ENCODE data around the gene VPS13D.
"Not testable (repeated sequence)": the region's sequence is repeated elsewhere in the genome, so short reads cannot be mapped to it uniquely, and the experiment has no call there.

The VPS13D gene

DNA sequence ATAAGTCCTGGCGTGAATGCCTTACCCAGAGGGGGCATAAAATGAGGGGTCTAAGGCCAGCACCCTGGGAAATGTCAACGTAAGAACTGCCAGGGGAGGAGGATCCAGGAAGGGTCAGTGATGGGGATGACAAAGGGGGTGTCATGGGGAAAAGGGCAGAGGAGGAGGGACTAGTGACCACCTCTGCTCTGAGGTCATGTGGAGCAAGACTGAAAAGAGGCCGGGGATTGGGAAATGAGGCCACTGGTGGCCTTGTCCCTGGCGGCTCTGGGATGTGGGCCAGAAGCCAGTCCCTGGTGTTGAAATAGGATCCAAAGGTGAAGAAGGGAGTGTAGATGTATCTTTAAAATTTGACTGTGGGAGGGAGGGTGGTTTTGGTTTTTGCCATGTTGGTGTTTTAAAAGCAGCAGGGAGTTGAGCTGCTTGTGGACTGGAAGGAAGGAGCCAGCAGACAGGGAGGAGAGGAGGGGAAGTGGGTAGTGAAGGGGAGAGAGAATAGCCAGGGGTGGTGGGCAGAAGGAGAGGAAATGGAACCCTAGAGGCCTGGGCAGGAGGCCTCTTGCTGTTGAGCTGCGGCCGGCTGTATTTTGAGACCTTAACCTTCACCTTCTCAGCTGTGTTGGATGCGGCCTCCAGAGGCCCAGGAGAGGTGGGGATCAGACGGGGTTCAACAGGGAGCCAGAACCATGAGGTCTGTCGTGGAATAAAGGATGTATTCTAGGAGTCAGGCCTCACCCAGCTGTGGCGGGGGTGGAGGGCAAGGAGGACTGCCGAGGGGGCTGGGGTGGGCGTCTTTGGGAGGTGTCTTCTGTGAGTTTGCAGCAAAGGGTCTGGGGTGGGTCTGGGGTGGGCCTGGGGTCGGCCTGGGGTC, 295.7 kb downstream of the VPS13D start:
- DNase-seq, result no peak

DNA sequence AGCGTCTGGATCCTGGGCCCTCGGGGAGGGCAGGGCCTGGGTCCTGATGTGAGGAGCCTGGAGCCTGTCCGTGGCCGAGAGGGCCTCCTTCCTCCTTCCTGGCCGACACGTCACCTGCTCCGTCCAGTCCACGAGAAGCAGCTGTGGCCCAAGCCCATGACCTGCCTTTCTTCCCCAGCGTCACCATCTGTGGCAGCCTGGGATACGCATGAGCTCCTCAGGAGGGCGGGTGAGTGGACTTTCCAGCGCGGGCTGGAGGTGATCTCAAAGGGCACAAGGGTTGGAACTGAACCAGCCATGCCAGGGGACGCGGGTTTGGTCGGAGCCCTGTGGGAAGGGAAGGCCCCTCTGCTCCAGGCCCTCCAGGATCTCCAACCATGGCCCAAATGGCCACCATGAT, 297.7 kb downstream of the VPS13D start:
- DNase-seq, result no peak

DNA sequence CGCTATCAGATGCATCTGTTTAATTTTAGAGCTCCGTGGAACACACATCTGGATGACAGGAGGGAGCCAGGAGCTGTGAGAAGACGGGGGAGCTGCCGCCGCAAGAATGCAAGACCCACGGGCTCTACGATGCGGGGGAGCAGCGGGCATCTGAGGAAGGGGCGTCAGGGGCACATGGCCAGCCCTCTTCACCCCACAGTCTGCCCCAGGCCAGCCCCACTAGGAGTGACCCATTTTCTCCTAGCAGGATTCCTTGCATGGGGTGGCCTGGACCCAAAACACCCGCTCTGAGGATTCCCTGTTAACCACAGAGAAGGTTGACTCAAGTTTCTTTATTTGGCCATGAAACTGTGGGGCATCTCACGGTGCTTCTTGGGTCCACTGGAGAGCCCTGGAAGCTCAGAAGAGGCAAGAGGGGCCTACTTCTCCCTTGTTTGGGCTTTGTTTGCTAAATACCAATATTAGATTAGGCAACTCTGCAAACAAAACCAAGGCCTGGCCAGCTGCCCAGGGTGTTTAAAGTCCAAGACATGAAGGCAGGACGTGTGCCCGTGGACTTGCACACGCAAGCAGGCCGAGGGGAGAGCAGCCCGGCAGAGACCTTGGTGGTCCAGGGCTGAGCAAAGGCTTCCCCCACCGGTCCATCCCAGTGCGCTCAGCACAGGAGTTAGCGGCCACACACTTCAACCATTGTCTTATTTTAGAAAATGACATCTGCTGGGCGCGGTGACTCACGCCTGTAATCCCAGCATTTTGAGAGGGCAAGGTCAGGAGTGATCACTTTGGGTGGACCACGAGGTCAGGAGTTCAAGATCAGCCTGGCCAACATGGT, 298.4 kb downstream of the VPS13D start:
- DNase-seq, result no peak

GRCh38 chr1:12529640-12530174, 299.9 kb downstream of the VPS13D start:
- DNase-seq, result no peak

- no peak for DNase-seq
Observed at GRCh38 chr1:12530462-12531178, 300.8 kb downstream of the VPS13D start.

DNA sequence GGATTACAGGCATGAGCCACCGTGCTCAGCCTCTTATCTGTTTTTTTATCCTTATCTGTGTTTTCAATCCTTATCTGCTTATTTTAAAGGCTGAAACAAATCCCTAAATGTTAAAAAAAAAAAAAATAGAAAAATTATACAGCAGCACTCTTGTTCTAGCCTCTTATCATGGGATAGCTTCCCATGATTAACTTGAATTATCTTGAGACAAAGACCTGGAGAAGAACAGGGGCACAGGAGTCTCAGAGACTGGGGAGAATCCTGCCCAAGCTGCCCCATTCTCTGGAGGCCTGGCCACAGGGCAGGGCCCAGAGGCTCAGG, 301.3 kb downstream of the VPS13D start:
- no peak for DNase-seq

DNA sequence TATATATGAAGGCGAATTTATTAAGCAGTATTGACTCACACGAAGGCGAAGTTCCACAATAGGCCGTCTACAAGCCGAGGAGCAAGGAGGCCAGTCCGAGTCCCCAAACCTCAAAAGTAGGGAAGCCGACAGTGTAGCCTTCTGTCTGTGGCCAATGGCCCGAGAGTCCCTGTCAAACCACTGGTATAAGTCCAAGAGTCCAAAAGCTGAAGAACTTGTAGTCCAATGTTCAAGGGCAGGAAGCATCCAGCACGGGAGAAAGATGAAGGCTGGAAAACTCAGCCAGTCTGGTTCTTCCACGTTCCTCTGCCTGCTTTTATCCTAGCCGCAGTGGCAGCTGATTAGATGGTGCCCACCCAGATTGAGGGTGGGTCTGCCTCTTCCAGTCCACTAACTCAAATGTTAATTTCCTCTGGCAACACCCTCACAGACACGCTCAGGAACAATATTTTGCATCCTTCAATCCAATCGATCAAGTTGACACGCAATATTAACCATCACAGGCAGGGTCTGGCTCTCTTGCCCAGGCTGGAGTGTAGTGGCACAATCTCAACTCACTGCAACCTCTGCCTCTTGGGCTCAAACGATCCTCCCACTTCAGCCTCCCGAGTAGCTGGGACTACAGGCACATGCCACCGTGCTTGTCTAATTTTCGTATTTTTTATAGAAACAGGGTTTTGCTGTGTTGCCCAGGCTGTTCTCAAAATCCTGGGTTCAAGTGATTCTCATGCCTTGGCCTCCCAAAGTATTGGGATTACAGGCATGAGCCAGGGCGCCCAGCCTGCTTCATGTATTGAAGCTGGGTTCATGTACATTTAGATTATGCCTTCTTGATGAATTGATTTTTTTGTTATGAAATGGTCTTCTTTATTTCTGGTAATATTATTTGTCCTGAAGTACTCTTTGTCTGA, 302.8 kb downstream of the VPS13D start:
- no peak for DNase-seq

DNA sequence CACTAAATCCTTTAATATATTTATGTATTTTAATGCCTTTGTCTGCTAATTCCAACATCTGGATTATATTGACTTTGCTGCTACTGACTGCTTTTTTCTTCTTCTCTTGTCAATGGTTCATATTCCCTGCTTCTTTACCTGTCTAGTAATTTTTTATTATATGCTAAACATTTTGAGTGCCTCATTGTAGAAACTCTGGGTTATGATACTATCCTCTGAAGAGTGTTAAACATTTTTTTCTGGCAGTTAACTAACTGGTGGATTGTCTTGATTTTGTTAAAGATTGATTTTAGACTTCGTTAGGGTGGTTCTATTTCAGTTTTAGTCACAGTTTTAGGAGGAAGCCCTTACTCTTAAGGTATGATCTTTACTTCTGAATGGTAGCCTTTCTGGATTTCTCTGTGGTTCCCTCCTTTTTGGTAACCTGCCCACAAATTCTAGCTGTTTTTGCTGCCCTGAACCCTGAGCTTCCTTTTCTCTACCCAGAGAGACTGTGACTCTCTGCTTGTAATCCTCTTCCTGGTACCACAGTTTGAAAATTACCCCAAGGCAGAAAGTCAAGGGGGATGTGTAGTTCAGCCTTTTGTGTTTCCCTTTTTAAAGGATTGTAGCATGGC, 306.3 kb downstream of the VPS13D start:
- no peak for DNase-seq

DNA sequence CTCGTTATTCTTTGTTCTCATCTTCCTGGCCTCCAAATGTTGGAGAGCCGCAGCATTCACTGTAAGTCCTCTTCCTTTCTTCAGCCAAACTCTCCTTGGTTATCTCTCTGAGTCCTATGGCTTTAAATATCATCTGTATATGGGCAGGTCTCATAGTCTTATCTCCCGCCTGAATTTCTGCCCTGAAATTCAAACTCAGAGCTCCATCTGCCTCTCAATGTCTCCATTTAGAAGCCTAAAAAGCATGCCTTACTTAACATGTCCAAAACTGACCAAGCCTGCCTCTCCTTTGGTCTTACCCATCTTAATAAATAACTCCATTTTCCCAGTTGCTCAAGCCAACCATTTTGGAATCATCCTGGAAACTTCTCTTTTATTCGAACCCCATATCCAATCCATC, 307.5 kb downstream of the VPS13D start:
- no peak for DNase-seq

DNA sequence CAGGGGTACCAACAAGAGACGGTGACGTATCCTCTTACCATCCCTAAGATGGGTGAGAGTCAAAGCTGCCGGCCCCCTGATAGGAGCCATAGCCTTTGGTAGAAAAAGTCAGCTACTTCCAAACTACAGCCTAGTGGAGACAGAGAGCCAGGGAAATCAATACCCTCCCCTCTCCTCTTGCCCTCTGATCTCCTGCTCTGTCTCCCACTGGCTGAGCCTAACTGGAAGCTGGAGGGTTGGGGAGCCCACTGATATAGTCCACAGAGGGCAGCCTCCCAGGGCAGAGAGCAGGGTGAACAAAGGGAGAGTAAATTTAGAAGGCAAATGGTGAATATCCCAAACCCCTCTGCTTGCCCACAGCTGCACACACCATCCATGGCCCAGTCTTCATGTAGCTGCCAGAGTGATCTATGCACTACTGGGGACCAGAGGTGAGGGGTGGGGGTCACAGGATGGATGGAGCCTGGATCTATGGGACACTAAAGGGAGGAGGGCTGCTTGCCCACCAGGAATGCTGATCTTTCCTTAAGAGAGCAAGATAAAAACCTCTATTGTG, 308.2 kb downstream of the VPS13D start:
- DNase-seq, result no peak

GRCh38 chr1:12538536-12538935, 308.7 kb downstream of the VPS13D start:
- not testable (repeated sequence) for DNase-seq

DNA sequence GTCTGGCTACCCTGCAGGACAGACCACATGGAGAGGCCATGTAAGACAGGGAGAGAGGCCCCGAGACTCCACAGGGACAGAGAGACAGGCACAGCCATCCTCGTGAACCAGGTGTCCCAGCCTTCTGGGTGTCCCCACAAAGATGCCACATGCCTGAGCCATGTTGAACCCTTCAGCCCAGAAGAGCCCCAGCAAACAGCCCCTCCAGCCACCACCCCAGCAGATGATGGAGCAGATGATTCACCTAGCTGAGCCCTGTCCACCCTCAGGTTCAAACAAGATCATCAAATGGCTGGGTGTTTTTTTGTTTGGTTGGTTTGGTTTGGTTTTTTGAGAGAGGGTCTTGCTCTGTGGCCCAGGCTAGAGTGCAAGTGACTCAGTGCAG, 309.5 kb downstream of the VPS13D start:
- DNase-seq, result no peak

- DNase-seq, result peak; percentile 100
Observed at GRCh38 chr1:12539705-12540579, 310.1 kb downstream of the VPS13D start.

GRCh38 chr1:12540580-12541273, 310.9 kb downstream of the VPS13D start:
- DNase-seq, result no peak

DNA sequence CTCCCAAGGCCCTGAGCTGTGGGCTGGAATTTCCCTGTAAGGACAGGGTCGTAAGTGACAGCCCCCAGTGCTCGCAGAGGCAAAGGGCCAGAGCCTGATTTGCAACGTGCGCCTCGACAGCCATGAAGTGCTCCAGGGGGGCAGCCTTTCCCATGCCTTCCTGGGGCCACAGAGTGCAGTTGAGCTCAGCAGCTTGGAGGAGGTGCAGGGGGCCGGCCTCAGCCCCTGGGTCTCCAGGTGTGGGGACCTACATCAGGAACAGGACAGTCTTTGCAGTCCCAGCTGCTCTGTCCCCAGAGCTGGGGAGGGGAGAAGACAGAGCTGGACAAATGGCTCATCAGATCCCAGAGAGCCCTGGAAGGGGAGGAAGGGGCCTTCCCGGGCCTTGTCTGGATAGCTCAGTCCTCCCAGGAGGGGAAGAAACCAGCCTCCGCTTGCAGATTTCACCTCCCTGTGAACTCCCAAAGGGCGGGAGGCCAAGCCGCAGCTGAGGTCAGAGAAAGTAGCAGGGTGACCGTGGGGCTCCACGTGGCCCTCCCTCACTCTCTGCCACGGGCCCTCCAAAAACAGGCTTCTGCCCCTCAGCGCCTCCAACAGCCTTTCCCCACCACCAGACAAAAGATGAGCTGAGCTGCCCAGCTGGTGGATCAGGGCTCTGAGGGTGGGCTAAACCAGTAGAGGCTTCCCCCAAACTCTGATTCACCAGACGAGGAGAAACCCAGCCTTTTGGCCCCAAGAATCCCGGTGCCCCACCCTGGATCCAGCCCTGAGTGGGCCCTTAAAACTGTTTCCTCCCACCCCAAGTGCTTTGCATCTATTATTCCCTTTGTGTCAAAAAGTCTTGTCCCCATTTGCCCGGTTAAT, 311.7 kb downstream of the VPS13D start:
- peak; percentile 62 for DNase-seq

DNA sequence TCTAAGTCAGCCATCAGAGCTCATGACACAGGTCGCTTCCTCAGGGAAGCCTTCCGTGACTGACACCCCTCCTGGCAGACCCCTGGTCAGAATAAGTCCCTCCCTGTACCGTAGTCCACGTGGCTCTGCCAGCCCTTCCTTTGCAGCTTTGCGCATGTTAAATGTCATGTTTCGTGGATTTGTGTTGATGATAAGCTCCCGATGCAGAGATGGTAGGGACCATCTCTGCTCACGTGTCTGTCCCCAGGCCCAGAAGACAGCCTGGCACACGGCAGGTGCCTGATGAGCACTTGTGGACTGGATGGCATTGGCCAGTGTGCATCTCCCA, 312.3 kb downstream of the VPS13D start:
- DNase-seq, result no peak

DNA sequence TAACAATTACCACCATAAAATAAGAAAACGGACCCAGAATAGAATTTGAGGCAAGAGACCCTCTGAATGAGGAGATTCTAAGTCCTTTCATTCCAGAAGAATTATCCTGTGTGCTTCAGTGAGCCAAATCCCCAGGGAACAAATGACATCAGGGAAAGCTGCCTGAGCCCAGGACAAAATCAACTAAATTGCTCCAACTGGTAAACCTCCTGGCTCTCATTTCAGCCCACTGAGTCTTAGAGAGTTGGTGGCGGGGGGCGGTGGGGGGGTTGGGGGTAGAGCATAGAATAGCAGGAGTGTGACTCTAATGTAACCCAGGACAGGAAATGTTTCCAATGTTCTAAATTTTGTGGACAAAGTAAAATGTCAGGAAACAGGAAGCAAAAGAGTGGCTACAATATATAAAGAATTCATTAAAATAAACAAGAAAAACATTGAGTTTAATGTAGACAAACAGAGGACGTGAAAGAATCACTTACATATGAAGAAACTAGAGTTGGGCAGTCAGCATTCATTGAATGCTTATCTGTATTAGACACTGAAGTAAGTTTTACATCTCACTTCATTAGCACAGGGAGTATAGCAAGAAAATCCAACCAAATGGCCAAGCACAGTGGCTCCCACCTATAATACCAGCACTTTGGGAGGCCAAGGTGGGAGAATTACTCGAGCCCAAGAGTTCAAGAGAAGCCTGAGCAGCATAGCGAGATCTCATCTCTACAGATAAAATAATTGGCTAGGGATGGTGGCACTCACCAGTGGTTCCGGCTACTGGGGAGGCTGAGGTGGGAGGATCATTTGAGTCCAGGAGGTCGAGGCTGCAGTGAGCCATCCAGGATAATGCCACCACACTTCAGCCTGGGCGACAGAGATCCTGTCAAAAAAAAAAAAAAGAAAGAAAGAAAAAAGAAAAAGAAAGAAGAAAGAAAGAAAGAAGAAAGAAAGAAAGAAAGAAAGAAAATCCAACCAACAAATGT, 313.1 kb downstream of the VPS13D start:
- DNase-seq, result no peak

- DNase-seq, result no peak
Observed at GRCh38 chr1:12543740-12544154, 313.9 kb downstream of the VPS13D start.
